ENCODE results near the gene GMPPA. TPM values are rescaled to one million over a fixed set of nuclear protein-coding genes. Genes with fewer than 3 reads are reported as not detected.

Gene GMPPA
- total and polyA plus RNA-seq, 9 of the 15 experiments (the other 6 are each of a cell fraction or from before 2014, with no cell fraction given), result 7.0 to 101 (median 66.7) TPM

DNA sequence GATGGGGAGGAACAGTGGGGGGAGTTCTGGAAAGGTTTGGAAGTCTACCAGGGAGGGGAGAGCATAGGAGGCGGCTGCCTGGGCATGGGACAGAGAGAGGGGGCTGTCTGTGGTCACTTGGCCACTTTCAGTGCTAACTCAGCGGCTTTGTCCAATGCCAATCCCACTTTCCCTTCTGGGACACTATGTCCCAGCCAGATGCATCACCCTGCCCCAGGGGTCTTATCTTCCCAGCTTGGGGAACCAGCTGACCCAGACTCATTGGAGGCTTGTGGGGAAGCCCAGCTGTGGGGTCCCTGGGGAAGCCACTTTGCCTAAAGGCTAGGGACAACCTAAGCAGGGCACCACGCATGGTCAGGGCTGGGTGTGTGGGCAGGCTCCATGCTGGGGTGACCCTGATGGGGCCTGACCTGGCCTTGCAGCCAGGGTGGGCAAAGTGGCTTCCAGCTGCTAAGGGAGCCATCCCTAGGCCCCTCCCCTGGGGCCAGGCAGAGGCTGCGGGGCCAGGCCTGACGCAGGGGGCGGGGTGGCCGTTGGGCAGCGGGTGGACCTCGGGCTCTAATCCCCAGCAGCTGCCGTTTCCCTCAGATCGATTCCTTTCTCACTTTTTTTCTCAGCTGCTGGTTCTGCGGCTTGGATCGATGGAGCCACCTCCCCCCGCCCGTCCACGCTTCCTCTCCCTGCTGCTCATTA lies 14.0 kb downstream of the GMPPA start:
- in situ Hi-C loops (cut with MboI), result no loop called here
- intact Hi-C loops (cut with micrococcal nuclease), result no loop called here
- ChIA-PET CTCF (ENCODE audit: low intra/inter-chr PET ratio) (no interaction called here), POLR2A (interaction anchor here (0.8 to 3.0 kb wide), 4 partner anchors 10 to 14 kb away, joined by 3 to 20 read pairs (median 9); partner anchors contain the start of gene GMPPA)
- no TSS peak for BruUV-seq (replicated peaks)
- ATAC-seq, result no peak
- no peaks in the 10 kb centered on the region for H3K9me1 ChIP-seq (ENCODE audit: control insufficient read depth, insufficient read depth, low read length)
- H4K20me1 ChIP-seq (replicated peaks; ENCODE audit: control insufficient read depth, insufficient read depth, low read length), result no peaks in the 10 kb centered on the region
- no peak for DNase-seq (ENCODE audit: extremely low read depth in 1 of 4, low spot score in 3 of 4)
- H2AFZ ChIP-seq (ENCODE audit: low read depth, low read length), result no peak overlapping the region
- H3K9me3 ChIP-seq (replicated peaks; ENCODE audit: control insufficient read depth, insufficient read depth, low read depth, low read length), result no peaks in the 10 kb centered on the region
- no peak overlapping the region for H3K27ac ChIP-seq (ENCODE audit: extremely low read depth, low read depth, low read length)
- H3K4me1 ChIP-seq (replicated peaks in 1 of 2; ENCODE audit: control insufficient read depth in 2 of 2, insufficient read depth in 2 of 2, low read length in 2 of 2), result peaks cover 75 to 92% of the 10 kb centered on the region in 2 experiments
- no peak overlapping the region for H3K4me2 ChIP-seq (ENCODE audit: insufficient read depth, low read length)
- H3K79me2 ChIP-seq (ENCODE audit: control insufficient read depth, insufficient read depth, low read length), result peaks cover 34% of the 10 kb centered on the region
- 50% methylated on average over 10 of the region's 16 CpGs for WGBS (ENCODE audit: insufficient coverage, low coverage, missing lambda C conversion rate)
- H3K36me3 ChIP-seq (ENCODE audit: control insufficient read depth, insufficient read depth, low read length), result peaks cover under 1% of the 10 kb centered on the region; the same call in 2 of the 3 replicates
- no peak overlapping the region for H3K4me3 ChIP-seq
- H3K9ac ChIP-seq (ENCODE audit: insufficient read depth in 1 of 2, low read depth in 2 of 2, low read length in 2 of 2), result peak overlapping the region in 1 of 2 experiments; percentile 20; a peak in 2 of 4 replicates
- FAIRE-seq, result no peak
- H3K27me3 ChIP-seq (ENCODE audit: control insufficient read depth in 2 of 2, insufficient read depth in 2 of 2, low read length in 2 of 2), result no peaks in the 10 kb centered on the region
- TF ChIP-seq, protein P1, sequence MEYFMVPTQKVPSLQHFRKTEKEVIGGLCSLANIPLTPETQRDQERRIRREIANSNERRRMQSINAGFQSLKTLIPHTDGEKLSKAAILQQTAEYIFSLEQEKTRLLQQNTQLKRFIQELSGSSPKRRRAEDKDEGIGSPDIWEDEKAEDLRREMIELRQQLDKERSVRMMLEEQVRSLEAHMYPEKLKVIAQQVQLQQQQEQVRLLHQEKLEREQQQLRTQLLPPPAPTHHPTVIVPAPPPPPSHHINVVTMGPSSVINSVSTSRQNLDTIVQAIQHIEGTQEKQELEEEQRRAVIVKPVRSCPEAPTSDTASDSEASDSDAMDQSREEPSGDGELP (CRISPR knock-in tag; IDR thresholded peaks at IDR 0.05; ENCODE audit: borderline replicate concordance), result peak; percentile 63; the same call in 1 of the 2 replicates
- TF ChIP-seq, protein P2, sequence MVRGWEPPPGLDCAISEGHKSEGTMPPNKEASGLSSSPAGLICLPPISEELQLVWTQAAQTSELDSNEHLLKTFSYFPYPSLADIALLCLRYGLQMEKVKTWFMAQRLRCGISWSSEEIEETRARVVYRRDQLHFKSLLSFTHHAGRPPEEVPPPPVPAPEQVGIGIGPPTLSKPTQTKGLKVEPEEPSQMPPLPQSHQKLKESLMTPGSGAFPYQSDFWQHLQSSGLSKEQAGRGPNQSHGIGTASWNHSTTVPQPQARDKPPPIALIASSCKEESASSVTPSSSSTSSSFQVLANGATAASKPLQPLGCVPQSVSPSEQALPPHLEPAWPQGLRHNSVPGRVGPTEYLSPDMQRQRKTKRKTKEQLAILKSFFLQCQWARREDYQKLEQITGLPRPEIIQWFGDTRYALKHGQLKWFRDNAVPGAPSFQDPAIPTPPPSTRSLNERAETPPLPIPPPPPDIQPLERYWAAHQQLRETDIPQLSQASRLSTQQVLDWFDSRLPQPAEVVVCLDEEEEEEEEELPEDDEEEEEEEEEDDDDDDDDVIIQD (CRISPR knock-in tag; IDR thresholded peaks at IDR 0.05), result no peak
- TF ChIP-seq KDM5B (IDR thresholded peaks at IDR 0.05; ENCODE audit: insufficient replicate concordance, low read depth, low read length) (peak; percentile 12), GTF2F1 (IDR thresholded peaks at IDR 0.05; ENCODE audit: low read depth, low read length) (no peak), ZNF699 (CRISPR knock-in tag; IDR thresholded peaks at IDR 0.05; ENCODE audit: insufficient replicate concordance) (no peak), GABPB1 (CRISPR knock-in tag; IDR thresholded peaks at IDR 0.05) (no peak), DACH1 (IDR thresholded peaks at IDR 0.05; ENCODE audit: partially characterized antibody) (no peak), LCOR (CRISPR knock-in tag; IDR thresholded peaks at IDR 0.05) (no peak), ZBTB7A (IDR thresholded peaks at IDR 0.05; ENCODE audit: borderline replicate concordance, control insufficient read depth, low read depth, low read length) (0 out of 2 replicates have a peak, but pooled peaks have one; percentile 10), POLR2G (IDR thresholded peaks at IDR 0.05; ENCODE audit: low read depth, low read length) (peak; percentile 63), POU5F1 (IDR thresholded peaks at IDR 0.05; ENCODE audit: borderline replicate concordance, low read depth, low read length, partially characterized antibody) (no peak), ZKSCAN8 (CRISPR knock-in tag; IDR thresholded peaks at IDR 0.05) (no peak)
- TF ChIP-seq, protein P3, sequence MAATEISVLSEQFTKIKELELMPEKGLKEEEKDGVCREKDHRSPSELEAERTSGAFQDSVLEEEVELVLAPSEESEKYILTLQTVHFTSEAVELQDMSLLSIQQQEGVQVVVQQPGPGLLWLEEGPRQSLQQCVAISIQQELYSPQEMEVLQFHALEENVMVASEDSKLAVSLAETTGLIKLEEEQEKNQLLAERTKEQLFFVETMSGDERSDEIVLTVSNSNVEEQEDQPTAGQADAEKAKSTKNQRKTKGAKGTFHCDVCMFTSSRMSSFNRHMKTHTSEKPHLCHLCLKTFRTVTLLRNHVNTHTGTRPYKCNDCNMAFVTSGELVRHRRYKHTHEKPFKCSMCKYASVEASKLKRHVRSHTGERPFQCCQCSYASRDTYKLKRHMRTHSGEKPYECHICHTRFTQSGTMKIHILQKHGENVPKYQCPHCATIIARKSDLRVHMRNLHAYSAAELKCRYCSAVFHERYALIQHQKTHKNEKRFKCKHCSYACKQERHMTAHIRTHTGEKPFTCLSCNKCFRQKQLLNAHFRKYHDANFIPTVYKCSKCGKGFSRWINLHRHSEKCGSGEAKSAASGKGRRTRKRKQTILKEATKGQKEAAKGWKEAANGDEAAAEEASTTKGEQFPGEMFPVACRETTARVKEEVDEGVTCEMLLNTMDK (IDR thresholded peaks at IDR 0.05; ENCODE audit: borderline replicate concordance, insufficient read depth, low read depth, low read length, poor library complexity, severe bottlenecking), result no peak
- TF ChIP-seq, protein P4, sequence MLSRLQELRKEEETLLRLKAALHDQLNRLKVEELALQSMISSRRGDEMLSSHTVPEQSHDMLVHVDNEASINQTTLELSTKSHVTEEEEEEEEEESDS (CRISPR knock-in tag; IDR thresholded peaks at IDR 0.05), result no peak

All from K562 (cell line).